ENCODE measurements around the gene CTIF.
A peak's percentile ranks its signal among the peaks of the same experiment; 100 is the strongest.

The CTIF gene

GRCh38 chr18:48533340-48534070 is 5.3 kb upstream of the CTIF start:
- DNase-seq: no peak

GRCh38 chr18:48534364-48534763 is 4.5 kb upstream of the CTIF start:
- no peak for DNase-seq

GRCh38 chr18:48535956-48536355 is 2.9 kb upstream of the CTIF start:
- DNase-seq: no peak

- DNase-seq: no peak
Measured at GRCh38 chr18:48536516-48536915, 2.3 kb upstream of the CTIF start.

GRCh38 chr18:48539406-48540250 is 797 bp downstream of the CTIF start:
- DNase-seq: peak in 1 of 2 experiments; percentile 26

GRCh38 chr18:48540251-48541025 is 1.6 kb downstream of the CTIF start:
- peak in 1 of 2 experiments; percentile 13 for DNase-seq

GRCh38 chr18:48541026-48541746 is 2.4 kb downstream of the CTIF start:
- peak in 1 of 2 experiments; percentile 14 for DNase-seq

GRCh38 chr18:48541747-48542400 is 3.0 kb downstream of the CTIF start:
- DNase-seq: no peak

- DNase-seq: no peak
Measured at GRCh38 chr18:48542513-48543181, 3.8 kb downstream of the CTIF start.

GRCh38 chr18:48543228-48543627 is 4.4 kb downstream of the CTIF start:
- DNase-seq: no peak

- DNase-seq: no peak
Measured at GRCh38 chr18:48544116-48544515, 5.3 kb downstream of the CTIF start.

- no peak for DNase-seq
Measured at GRCh38 chr18:48544661-48545415, 6.0 kb downstream of the CTIF start.

- no peak for DNase-seq
Measured at GRCh38 chr18:48545757-48546321, 7.0 kb downstream of the CTIF start.

- no peak for DNase-seq
Measured at GRCh38 chr18:48546396-48546795, 7.6 kb downstream of the CTIF start.

- DNase-seq: no peak
Measured at GRCh38 chr18:48547531-48547981, 8.7 kb downstream of the CTIF start.

- DNase-seq: no peak
Measured at GRCh38 chr18:48548011-48548771, 9.4 kb downstream of the CTIF start.

GRCh38 chr18:48548921-48549320 is 10.1 kb downstream of the CTIF start:
- no peak for DNase-seq

- no peak for DNase-seq
Measured at GRCh38 chr18:48550101-48550729, 11.4 kb downstream of the CTIF start.

GRCh38 chr18:48551100-48551499 is 12.3 kb downstream of the CTIF start:
- no peak for DNase-seq

Measured in NCI-H187 (cell line).